A673 (cell line): Measurements from ENCODE around the gene HECTD4. TPM values are rescaled to one million over a fixed set of nuclear protein-coding genes. Genes with fewer than 3 reads are reported as not detected.

Source experiments
- BruUV-seq: library from RNA; stranded (reverse); fragments of 400-500 nt; replicated peaks from 2 replicates; lab custom pipeline; 2021; lab: Mats Ljungman, UMichigan
- CTCF ChIA-PET: fragments of 300-600 bp; sonication (Branson Sonifier 250); formaldehyde crosslinking; loops from one replicate; lab custom pipeline; 2022; ENCODE audit warnings: antibody characterized with exemption; lab: Charles Lee
- POLR2A ChIA-PET: fragments of 300-600 bp; sonication (Branson Sonifier 250); formaldehyde crosslinking; loops from one replicate; lab custom pipeline; 2022; ENCODE audit warnings: antibody characterized with exemption; ENCODE audit not compliant: low non-redundant PET; lab: Charles Lee
- DNase-seq: peaks from one replicate; pipeline ENCODE4 v3.0.0-alpha.2; 2015; ENCODE audit warnings: low spot score
- H3K27ac ChIP-seq: fragments of 200-600 bp; sonication (generic); 2 replicates; pipeline ENCODE4 v1.5.1; 2016; ENCODE audit warnings: mixed run types, low read depth, mild to moderate bottlenecking, mixed read lengths, antibody characterized with exemption, low read length; ENCODE audit not compliant: poor library complexity, severe bottlenecking
- H3K27me3 ChIP-seq: fragments of 200-600 bp; sonication (generic); replicated peaks from 2 replicates; pipeline ENCODE4 v1.6.1; 2017; ENCODE audit warnings: mixed run types, low read depth, mild to moderate bottlenecking, mixed read lengths, antibody characterized with exemption, low read length; ENCODE audit not compliant: insufficient read depth, poor library complexity
- H3K36me3 ChIP-seq: fragments of 200-600 bp; sonication (generic); 2 replicates; pipeline ENCODE4 v1.6.1; 2016; ENCODE audit warnings: mixed run types, mild to moderate bottlenecking, mixed read lengths, antibody characterized with exemption, low read length; ENCODE audit not compliant: insufficient read depth, poor library complexity, severe bottlenecking
- H3K4me1 ChIP-seq: fragments of 200-600 bp; sonication (generic); 2 replicates; pipeline ENCODE4 v1.6.1; 2017; ENCODE audit warnings: mixed run types, mild to moderate bottlenecking, mixed read lengths, antibody characterized with exemption, low read length; ENCODE audit not compliant: insufficient read depth, poor library complexity, severe bottlenecking
- H3K4me3 ChIP-seq: fragments of 200-600 bp; sonication (generic); 2 replicates; pipeline ENCODE4 v1.5.1; 2016; ENCODE audit warnings: low read depth, mixed run types, mild to moderate bottlenecking, mixed read lengths, low read length; ENCODE audit not compliant: poor library complexity, severe bottlenecking
- H3K9me3 ChIP-seq: fragments of 200-600 bp; sonication (generic); 2 replicates; pipeline ENCODE4 v1.6.1; 2016; ENCODE audit warnings: mixed run types, low read depth, mild to moderate bottlenecking, mixed read lengths, antibody characterized with exemption, low read length; ENCODE audit not compliant: poor library complexity, severe bottlenecking
- CTCF ChIP-seq: fragments of 300-800, 200-600 bp; sonication (generic); conservative IDR thresholded peaks from 2 replicates; pipeline ENCODE4 v1.5.1; 2017; ENCODE audit warnings: low read depth, mild to moderate bottlenecking, antibody characterized with exemption, low read length, moderate library complexity, mixed read lengths
- EZH2 ChIP-seq: fragments of 200-600 bp; sonication (generic); IDR thresholded peaks from 2 replicates; pipeline ENCODE4 v1.6.1; 2017; ENCODE audit warnings: borderline replicate concordance, low read depth, mild to moderate bottlenecking, mixed read lengths, antibody characterized with exemption, low read length; ENCODE audit not compliant: poor library complexity, severe bottlenecking
- intact Hi-C: fragments of 100-400 bp; cut with micrococcal nuclease; formaldehyde crosslinking; loops from one replicate; pipeline ENCODE4 v1.10.0; 2022; ENCODE audit not compliant: unreplicated experiment
- total RNA-seq: library from RNA; stranded (reverse); gene quantifications from 2 replicates; pipeline ENCODE4 v1.2.3, GENCODE V29; 2021

HECTD4 gene
- total RNA-seq, 1 experiment from 2014 or later: 52.1 TPM

- H3K9me3 ChIP-seq: no peaks in the 10 kb centered on the region
- POLR2A ChIA-PET: no interaction called here
These were observed 251.7 kb downstream of the HECTD4 start for GRCh38 chr12:112130441-112130998.

GRCh38 chr12:112126911-112127310 lies 255.3 kb downstream of the HECTD4 start:
- ChIA-PET CTCF (no interaction called here), POLR2A (interaction anchor here (0.6 kb wide), 1 partner anchor 437 kb away, joined by 3 read pairs; no protein-coding TSS in a partner anchor)
- Histone ChIP-seq H3K27ac (no peak overlapping the region), H3K4me3 (no peak overlapping the region), H3K27me3 (no peaks in the 10 kb centered on the region), H3K9me3 (no peaks in the 10 kb centered on the region), H3K4me1 (peaks cover 51% of the 10 kb centered on the region), H3K36me3 (no peaks in the 10 kb centered on the region)
- BruUV-seq: no TSS peak
- DNase-seq: no peak
- intact Hi-C loops: no loop called here
- TF ChIP-seq EZH2: no peak

More at GRCh38 chr12:112130441-112130998, 251.7 kb downstream of the HECTD4 start:
- H3K36me3 ChIP-seq: peaks cover 11% of the 10 kb centered on the region
- CTCF ChIA-PET: interaction anchor here (0.5 kb wide), 1 partner anchor 19 kb away, joined by 6 read pairs; no protein-coding TSS in a partner anchor
- H3K27ac ChIP-seq: peak overlapping the region; percentile 68
- H3K4me1 ChIP-seq: peaks cover 41% of the 10 kb centered on the region
- no peaks in the 10 kb centered on the region for H3K27me3 ChIP-seq
- peak overlapping the region; percentile 23 for H3K4me3 ChIP-seq
- TF ChIP-seq CTCF (no peak), EZH2 (no peak)
- no TSS peak for BruUV-seq
- DNase-seq: peak; percentile 81
- intact Hi-C loops: no loop called here

- Histone ChIP-seq H3K36me3 (no peaks in the 10 kb centered on the region), H3K4me3 (peak overlapping the region; percentile 84), H3K27ac (peak overlapping the region; percentile 84), H3K4me1 (peaks cover 45% of the 10 kb centered on the region), H3K9me3 (no peaks in the 10 kb centered on the region), H3K27me3 (no peaks in the 10 kb centered on the region)
- no peak for DNase-seq
- TF ChIP-seq EZH2: no peak
- no peak for TF ChIP-seq CTCF
- intact Hi-C loops: loop anchor here (1.0 kb wide), 1 partner anchor 18 kb away; the partner anchor contains the start of gene NAA25
- BruUV-seq: TSS peak; percentile 60
- ChIA-PET CTCF (no interaction called here), POLR2A (no interaction called here)
These were observed 256.2 kb downstream of the HECTD4 start for GRCh38 chr12:112126000-112126438.
